Left ventricle myocardium inferior (tissue), 1 donor: ENCODE measurements around the gene IL1F10. TPM values are rescaled to one million over a fixed set of nuclear protein-coding genes. Genes with fewer than 3 reads are reported as not detected.

Source experiments
- DNase-seq: peaks from one replicate; pipeline ENCODE4 v3.0.0-alpha.2; 2020
- H3K27ac ChIP-seq: fragments of 200-600 bp; replicated peaks from 2 replicates; pipeline ENCODE4 v1.8.0; 2021
- H3K27me3 ChIP-seq: fragments of 200-600 bp; 2 replicates; pipeline ENCODE4 v1.8.0; 2021; ENCODE audit warnings: low read depth
- H3K36me3 ChIP-seq: fragments of 200-600 bp; 2 replicates; pipeline ENCODE4 v1.8.0; 2021
- H3K4me1 ChIP-seq: fragments of 200-600 bp; 2 replicates; pipeline ENCODE4 v1.8.0; 2021
- H3K4me3 ChIP-seq: fragments of 200-600 bp; 2 replicates; pipeline ENCODE4 v1.8.0; 2021; ENCODE audit warnings: mild to moderate bottlenecking, moderate library complexity
- H3K9me3 ChIP-seq: fragments of 200-600 bp; replicated peaks from 2 replicates; pipeline ENCODE4 v1.8.0; 2021
- CTCF ChIP-seq: fragments of 200-600 bp; IDR thresholded peaks from 2 replicates; pipeline ENCODE4 v1.8.0; 2021; ENCODE audit warnings: antibody characterized with exemption, mild to moderate bottlenecking, borderline replicate concordance
- intact Hi-C: fragments of 100-400 bp; cut with micrococcal nuclease; formaldehyde crosslinking; loops from one replicate; pipeline ENCODE4 v1.11.0; 2022
- total RNA-seq: library from RNA; stranded (reverse); fragmentation: NEBNext Ultra II Directional; extraction: Animal tissue kit (Norgen Biotek cat#: 25700); gene quantifications from one replicate; pipeline ENCODE4 v1.2.1, GENCODE V29; 2021
- donor health status: DM: no; HTN: yes; CAD: no; lungs with severe emphysema.

The IL1F10 gene
- total RNA-seq, 1 donor from 2014 or later, result not detected

DNA sequence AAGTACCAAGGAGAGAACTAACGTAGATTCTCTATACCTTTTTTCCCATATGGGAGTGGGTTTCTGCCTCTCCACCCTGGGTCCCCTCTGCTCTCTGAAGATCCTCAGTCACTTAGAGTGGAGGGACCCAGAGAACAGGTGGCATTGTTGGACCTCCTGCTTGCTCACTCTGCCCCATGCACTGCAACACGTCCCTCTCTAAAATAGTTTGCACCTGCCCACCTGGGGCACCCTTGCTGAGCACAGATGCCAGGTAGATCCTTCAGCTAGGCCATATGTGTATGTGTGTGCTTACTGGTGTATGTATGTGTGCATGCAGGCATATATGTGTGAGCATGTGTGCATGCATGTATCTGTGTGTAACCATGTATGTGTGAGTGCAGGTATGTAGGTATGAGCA is 6.5 kb upstream of the IL1F10 start:
- DNase-seq, result no peak
- Histone ChIP-seq H3K9me3 (peaks cover under 1% of the 10 kb centered on the region), H3K4me1 (no peaks in the 10 kb centered on the region), H3K27ac (no peak overlapping the region), H3K36me3 (no peaks in the 10 kb centered on the region), H3K27me3 (peaks cover 45% of the 10 kb centered on the region), H3K4me3 (no peak overlapping the region)
- TF ChIP-seq CTCF, result no peak
- intact Hi-C loops, result no loop called here

GRCh38 chr2:113061896-113062770 is 5.6 kb upstream of the IL1F10 start:
- DNase-seq, result no peak
- intact Hi-C loops, result no loop called here
- H3K9me3 ChIP-seq, result no peaks in the 10 kb centered on the region
- no peak for TF ChIP-seq CTCF
- H3K27ac ChIP-seq, result no peak overlapping the region
- no peak overlapping the region for H3K4me3 ChIP-seq
- H3K27me3 ChIP-seq, result peaks cover 46% of the 10 kb centered on the region
- H3K4me1 ChIP-seq, result no peaks in the 10 kb centered on the region
- no peaks in the 10 kb centered on the region for H3K36me3 ChIP-seq

- no peak overlapping the region for H3K4me3 ChIP-seq
- intact Hi-C loops, result no loop called here
- H3K4me1 ChIP-seq, result no peaks in the 10 kb centered on the region
- TF ChIP-seq CTCF, result no peak
- H3K27me3 ChIP-seq, result peaks cover 37% of the 10 kb centered on the region
- no peaks in the 10 kb centered on the region for H3K36me3 ChIP-seq
- H3K9me3 ChIP-seq, result no peaks in the 10 kb centered on the region
- H3K27ac ChIP-seq, result no peak overlapping the region
- DNase-seq, result no peak
Observed at GRCh38 chr2:113064281-113064680, 3.5 kb upstream of the IL1F10 start.

DNA sequence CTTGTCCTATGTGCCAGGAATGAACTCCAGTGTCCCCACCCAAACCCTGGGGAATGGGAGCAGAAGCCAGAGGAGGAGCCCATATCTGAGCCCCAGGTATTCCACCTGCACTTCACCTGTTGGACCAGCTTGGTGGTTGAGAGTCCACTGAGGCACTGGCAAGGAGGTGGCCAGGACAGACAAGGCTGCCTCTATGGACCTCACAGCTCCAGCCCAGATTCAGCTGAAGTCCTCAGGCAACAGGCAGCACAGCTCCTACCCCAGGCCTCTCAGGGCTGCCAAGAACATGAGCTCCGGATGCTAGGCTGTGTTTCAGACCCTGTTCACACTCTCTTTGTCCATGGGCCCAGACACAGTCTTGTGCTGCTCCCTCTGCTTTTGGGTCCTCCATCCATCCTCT is 2.9 kb upstream of the IL1F10 start:
- Histone ChIP-seq H3K4me3 (no peak overlapping the region), H3K27me3 (peaks cover 33% of the 10 kb centered on the region), H3K4me1 (no peaks in the 10 kb centered on the region), H3K9me3 (no peaks in the 10 kb centered on the region), H3K27ac (no peak overlapping the region), H3K36me3 (no peaks in the 10 kb centered on the region)
- intact Hi-C loops, result no loop called here
- TF ChIP-seq CTCF, result no peak
- no peak for DNase-seq

DNA sequence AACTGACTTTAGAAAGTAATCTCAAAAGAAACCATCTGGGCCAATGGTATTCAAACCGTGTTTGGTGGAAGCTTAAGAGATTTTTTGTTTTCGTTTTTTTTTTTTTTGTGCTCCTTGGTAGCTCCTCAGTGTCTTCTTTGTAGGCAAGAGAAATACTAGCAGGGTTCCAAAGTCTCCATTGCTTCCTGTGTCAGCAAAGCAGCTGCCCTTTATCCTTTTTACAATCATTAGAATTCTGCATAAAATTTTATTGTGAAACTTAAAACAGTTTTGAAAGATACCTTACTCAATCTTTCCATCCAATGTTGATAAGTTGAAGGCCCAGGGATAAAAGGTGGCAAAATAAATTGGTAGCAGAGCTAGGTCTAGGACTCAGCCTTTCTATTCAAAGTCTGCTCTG is 479 bp downstream of the IL1F10 start:
- Histone ChIP-seq H3K4me3 (no peak overlapping the region), H3K27ac (no peak overlapping the region), H3K4me1 (no peaks in the 10 kb centered on the region), H3K27me3 (peaks cover 18% of the 10 kb centered on the region), H3K9me3 (no peaks in the 10 kb centered on the region), H3K36me3 (no peaks in the 10 kb centered on the region)
- no peak for DNase-seq
- intact Hi-C loops, result no loop called here
- TF ChIP-seq CTCF, result no peak
